GM12878 (cell line): Measurements from ENCODE around the gene AKAP11. TPM values are rescaled to one million over a fixed set of nuclear protein-coding genes. Genes with fewer than 3 reads are reported as not detected.

Source experiments
- ATAC-seq: fragments of 200-7000 bp; cut with Tn5 transposase; 3 replicates; pipeline ENCODE4 v1.9.1; 2020; ENCODE audit warnings: mild to moderate bottlenecking, moderate library complexity
- BruUV-seq: library from RNA; stranded (reverse); fragments of 400-500 nt; replicated peaks from 2 replicates; lab custom pipeline; 2021; lab: Mats Ljungman, UMichigan
- CTCF ChIA-PET: fragments of 300-600 bp; sonication (Branson Sonifier 250); formaldehyde crosslinking; extraction: SDS; loops from one replicate; lab custom pipeline; 2021; ENCODE audit warnings: inconsistent platforms; lab: Yijun Ruan, JAX
- POLR2A ChIA-PET: fragments of 350-600 bp; formaldehyde crosslinking; extraction: SDS; loops from one replicate; lab custom pipeline; 2021; ENCODE audit warnings: inconsistent platforms; lab: Charles Lee
- RAD21 ChIA-PET: fragments of 300-600 bp; sonication (Branson Sonifier 250); formaldehyde crosslinking; loops from one replicate; lab custom pipeline; 2023; ENCODE audit warnings: antibody characterized with exemption; ENCODE audit not compliant: unreplicated experiment; lab: Charles Lee
- SMC1A ChIA-PET: fragments of 300-600 bp; sonication (Branson Sonifier 250); formaldehyde crosslinking; loops from one replicate; lab custom pipeline; 2023; ENCODE audit not compliant: unreplicated experiment, uncharacterized antibody; lab: Charles Lee
- DNase-seq: peaks from one replicate; pipeline ENCODE4 v3.0.0-alpha.2; 2011; ENCODE audit warnings: low read depth, low spot score
- FAIRE-seq: peaks from 3 replicates; lab custom pipeline; 2011; peaks lifted over from hg19 to GRCh38; lab: Jason Lieb, UNC
- H2AFZ ChIP-seq: 2 replicates; pipeline ENCODE4 v1.6.0; 2011; ENCODE audit warnings: low read depth, low read length, control low read depth; ENCODE audit not compliant: control insufficient read depth
- H3K27ac ChIP-seq: 2 replicates; pipeline ENCODE4 v1.5.1; 2011; ENCODE audit warnings: control low read depth; ENCODE audit not compliant: control insufficient read depth, insufficient read depth
- H3K27me3 ChIP-seq, 2 experiments: replicated peaks in 1 of 2; 2 replicates each; pipeline versions ENCODE4 v1.6.0 to v1.6.1; 2011; ENCODE audit warnings: low read length in 1 of 2; ENCODE audit not compliant: control insufficient read depth in 2 of 2, insufficient read depth in 2 of 2
- H3K36me3 ChIP-seq, 2 experiments: 2 replicates each; pipeline ENCODE4 v1.5.1; 2011; ENCODE audit warnings: low read length in 1 of 2; ENCODE audit not compliant: control insufficient read depth in 2 of 2, insufficient read depth in 2 of 2
- H3K4me1 ChIP-seq: 2 replicates; pipeline ENCODE4 v1.6.1; 2011; ENCODE audit warnings: mild to moderate bottlenecking, low read length, moderate library complexity, mixed read lengths; ENCODE audit not compliant: control insufficient read depth, insufficient read depth
- H3K4me2 ChIP-seq: 2 replicates; pipeline ENCODE4 v1.6.0; 2011; ENCODE audit warnings: control low read depth; ENCODE audit not compliant: control insufficient read depth, insufficient read depth
- H3K4me3 ChIP-seq: fragments of 200-600 bp; sonication (generic); 2 replicates; pipeline ENCODE4 v1.5.1; 2016
- H3K79me2 ChIP-seq: 2 replicates; pipeline ENCODE4 v1.6.0; 2011; ENCODE audit warnings: low read length; ENCODE audit not compliant: control insufficient read depth, insufficient read depth
- H3K9ac ChIP-seq: 2 replicates; pipeline ENCODE4 v1.8.0; 2011; ENCODE audit warnings: low read length, control low read depth, mixed read lengths; ENCODE audit not compliant: control insufficient read depth, insufficient read depth
- H3K9me3 ChIP-seq: replicated peaks from 3 replicates; pipeline ENCODE4 v1.5.1; 2011; ENCODE audit warnings: mild to moderate bottlenecking, low read length; ENCODE audit not compliant: control insufficient read depth, insufficient read depth
- H4K20me1 ChIP-seq: 2 replicates; pipeline ENCODE4 v1.6.0; 2011; ENCODE audit not compliant: control insufficient read depth, insufficient read depth
- BCL3 ChIP-seq: IDR thresholded peaks from 2 replicates; pipeline ENCODE4 v1.6.1; 2011; ENCODE audit warnings: borderline replicate concordance, low read depth, mild to moderate bottlenecking, moderate library complexity, low read length; ENCODE audit not compliant: insufficient read depth, poor library complexity, severe bottlenecking
- BHLHE40 ChIP-seq, 2 experiments: fragments of 450-650 bp in 1 of 2; IDR thresholded peaks; 2 replicates each; pipeline ENCODE4 v1.6.1; 2011 to 2017; ENCODE audit warnings: low read depth in 2 of 2, borderline replicate concordance in 1 of 2, improper control_type of control experiment in 1 of 2, low read length in 1 of 2, mild to moderate bottlenecking in 1 of 2
- CTCF ChIP-seq, 3 experiments: IDR thresholded peaks in 2 of 3; conservative IDR thresholded peaks in 1 of 3; 2 replicates each; pipeline ENCODE4 v1.5.1; 2011; ENCODE audit warnings: low read depth in 3 of 3, low read length in 3 of 3, mild to moderate bottlenecking in 3 of 3, control low read depth in 2 of 3, moderate library complexity in 2 of 3, inconsistent platforms in 1 of 3, mixed read lengths in 1 of 3; ENCODE audit not compliant: control insufficient read depth in 2 of 3, insufficient read depth in 1 of 3; ENCODE audit errors: extremely low read depth in 1 of 3
- MLLT1 ChIP-seq: fragments of 450-650 bp; IDR thresholded peaks from 2 replicates; pipeline ENCODE4 v1.6.1; 2016; ENCODE audit warnings: mild to moderate bottlenecking
- PBX3 ChIP-seq: IDR thresholded peaks from 2 replicates; pipeline ENCODE4 v1.6.1; 2011; ENCODE audit warnings: mild to moderate bottlenecking, low read depth, low read length, moderate library complexity; ENCODE audit not compliant: insufficient replicate concordance
- WRNIP1 ChIP-seq: IDR thresholded peaks from 2 replicates; pipeline ENCODE4 v1.6.1; 2011; ENCODE audit warnings: low read depth, low read length, improper control_type of control experiment, borderline replicate concordance
- WGBS: methylation state at CpG from one replicate; pipeline ENCODE4 v1.1.6; 2016; ENCODE audit warnings: low lambda C conversion rate; ENCODE audit not compliant: insufficient replicate concordance, insufficient coverage; ENCODE audit errors: missing lambda C conversion rate; 5-methylcytosine and 5-hydroxymethylcytosine counted together
- in situ Hi-C: fragments of 300-500 bp; cut with MboI; formaldehyde crosslinking; loops from 9 replicates; pipeline ENCODE4 v1.14.3; 2018; ENCODE audit warnings: mixed read lengths
- intact Hi-C: fragments of 100-400 bp; cut with micrococcal nuclease; formaldehyde crosslinking; loops from one replicate; pipeline ENCODE4 v1.14.2; 2022; ENCODE audit not compliant: unreplicated experiment
- polyA plus RNA-seq, 11 experiments: library from polyadenylated mRNA; depleted of rRNA in 4 of 11; unstranded in 6 of 11; stranded (reverse) in 5 of 11; fragments of >200 nt; fragmentation: Nextera tagmentation in 4 of 11; fragmentation: Illumina TruSeq in 1 of 11; extraction: Ambion mirVana in 4 of 11; extraction: Trizol in 1 of 11; gene quantifications; 1 replicate in 1 of 11; 2 replicates in 10 of 11; pipeline versions ENCODE4 v1.2.1 to v1.2.3, GENCODE V29; 2011 to 2016; ENCODE audit warnings: inconsistent platforms in 2 of 11, missing spikeins in 2 of 11, low read depth in 1 of 11
- total RNA-seq, 4 experiments: library from RNA; depleted of rRNA in 3 of 4; stranded (reverse); fragments of >200 nt in 3 of 4; fragmentation: Illumina TruSeq in 1 of 4; extraction: Trizol in 1 of 4; gene quantifications; 2 replicates each; pipeline versions ENCODE4 v1.2.1 to v1.2.3, GENCODE V29; 2013 to 2021

AKAP11 gene
- total and polyA plus RNA-seq, 10 of the 15 experiments (the other 5 are each of a cell fraction or from before 2014, with no cell fraction given) = 4.8 to 36.8 (median 17.9) TPM

- in situ Hi-C loops = no loop called here
- H3K4me2 ChIP-seq = peak overlapping the region; percentile 68
- H3K79me2 ChIP-seq = peaks cover 100% of the 10 kb centered on the region
- TF ChIP-seq PBX3 = no peak
- TF ChIP-seq MLLT1 = peak; percentile 79; the same call in 1 of the 2 replicates
- 0 out of 2 replicates have a peak, but pooled peaks have one; percentile 68 for TF ChIP-seq WRNIP1
- TF ChIP-seq CTCF (IDR thresholded peaks at IDR 0.05 in 2 of 3, conservative IDR thresholded peaks at IDR 0.05 in 1 of 3; ENCODE audit: control insufficient read depth in 2 of 3, extremely low read depth in 1 of 3, insufficient read depth in 1 of 3, low read depth in 3 of 3, low read length in 3 of 3) = peak in 1 of 3 experiments; percentile 14; a peak in 1 of 6 replicates
- peak; percentile 70 for TF ChIP-seq BCL3
- no peak for TF ChIP-seq BHLHE40 (IDR thresholded peaks at IDR 0.05; ENCODE audit: borderline replicate concordance in 1 of 2, low read depth in 2 of 2, low read length in 1 of 2)
- TF ChIP-seq, all 136 proteins: peak for 4
- no peaks in the 10 kb centered on the region for H4K20me1 ChIP-seq
- H3K9me3 ChIP-seq = no peaks in the 10 kb centered on the region; the same call in 2 of the 3 replicates
- peak overlapping the region; percentile 23; the same call in 1 of the 2 replicates for H3K4me3 ChIP-seq
- intact Hi-C loops = loop anchor here (5.0 to 10.0 kb wide), 4 partner anchors 233 to 1293 kb away; partner anchors contain the start of gene DGKH
- peak overlapping the region; percentile 20 for H3K27ac ChIP-seq
- no peak for FAIRE-seq
- H3K27me3 ChIP-seq = no peaks in the 10 kb centered on the region
- H3K4me1 ChIP-seq = peaks cover 23% of the 10 kb centered on the region
- DNase-seq = no peak
- H3K9ac ChIP-seq = no peak overlapping the region; the same call in 1 of the 2 replicates
- WGBS = under 1% methylated on average over 7 of the region's 7 CpGs
- H3K36me3 ChIP-seq = peaks cover 0 to 6% of the 10 kb centered on the region in 2 experiments; a peak in 2 of 4 replicates
- peak; percentile 38 for ATAC-seq
- H2AFZ ChIP-seq = no peak overlapping the region
- CTCF ChIA-PET = interaction anchor here (0.9 to 1.3 kb wide), 3 partner anchors 9 to 287 kb away, joined by 3 to 4 read pairs (median 3); no protein-coding TSS in a partner anchor
- RAD21 ChIA-PET = interaction anchor here (0.9 kb wide), 1 partner anchor 155 kb away, joined by 3 read pairs; no protein-coding TSS in a partner anchor
- POLR2A ChIA-PET = no interaction called here
- SMC1A ChIA-PET = interaction anchor here (1.0 to 1.4 kb wide), 3 partner anchors 10 to 609 kb away, joined by 3 to 4 read pairs (median 4); no protein-coding TSS in a partner anchor
- no TSS peak for BruUV-seq
These were observed 5.8 kb downstream of the AKAP11 start for GRCh38 chr13:42277618-42278276.
